ENCODE results near the gene CDC42BPB. TPM values are rescaled to one million over a fixed set of nuclear protein-coding genes. Genes with fewer than 3 reads are reported as not detected.

Gene CDC42BPB
- total RNA-seq, 1 donor from 2014 or later, result 187 TPM

GRCh38 chr14:103085106-103086091 is 28.1 kb upstream of the CDC42BPB start:
- H3K4me3 Mint-ChIP-seq (ENCODE audit: unreplicated experiment), result no peak overlapping the region
- DNase-seq (ENCODE audit: low spot score), result peak; percentile 57

GRCh38 chr14:103084021-103084919 is 26.9 kb upstream of the CDC42BPB start, which contains the start of gene LBHD2:
Gene LBHD2 (plus strand): TSS chr14:103084210. CDS start chr14:103086013, 1,803 bp downstream.
- TF ChIP-seq CTCF (IDR thresholded peaks at IDR 0.05; ENCODE audit: unreplicated experiment), result no peak
- no peak within 1 kb of the TSS for H3K4me3 Mint-ChIP-seq (ENCODE audit: unreplicated experiment)
- H3K36me3 Mint-ChIP-seq (ENCODE audit: low read depth, unreplicated experiment), result no peaks in the 10 kb centered on the region
- no peak within 1 kb of the TSS for H3K27ac Mint-ChIP-seq (ENCODE audit: unreplicated experiment)
- H3K9me3 Mint-ChIP-seq (ENCODE audit: unreplicated experiment), result no peaks in the 10 kb centered on the region
- H3K4me1 Mint-ChIP-seq (ENCODE audit: unreplicated experiment), result no peaks in the 10 kb centered on the region
- H3K27me3 Mint-ChIP-seq (ENCODE audit: unreplicated experiment), result peaks cover 5% of the 10 kb centered on the region
- peak; percentile 39 for DNase-seq (ENCODE audit: low spot score)

More at GRCh38 chr14:103085106-103086091, 28.1 kb upstream of the CDC42BPB start:
- Mint-ChIP-seq H3K4me1 (ENCODE audit: unreplicated experiment) (no peaks in the 10 kb centered on the region), H3K36me3 (ENCODE audit: low read depth, unreplicated experiment) (no peaks in the 10 kb centered on the region), H3K9me3 (ENCODE audit: unreplicated experiment) (no peaks in the 10 kb centered on the region), H3K27me3 (ENCODE audit: unreplicated experiment) (peaks cover 7% of the 10 kb centered on the region), H3K27ac (ENCODE audit: unreplicated experiment) (no peak overlapping the region)
- peak; percentile 57 for TF ChIP-seq CTCF (IDR thresholded peaks at IDR 0.05; ENCODE audit: unreplicated experiment)

- peaks cover 5% of the 10 kb centered on the region for H3K27me3 Mint-ChIP-seq (ENCODE audit: unreplicated experiment)
Observed at GRCh38 chr14:103081951-103082350, 24.6 kb upstream of the CDC42BPB start.

GRCh38 chr14:103078860-103079587 is 21.7 kb upstream of the CDC42BPB start:
- H3K36me3 Mint-ChIP-seq (ENCODE audit: low read depth, unreplicated experiment), result no peaks in the 10 kb centered on the region
- TF ChIP-seq CTCF (IDR thresholded peaks at IDR 0.05; ENCODE audit: unreplicated experiment), result no peak
- no peak overlapping the region for H3K4me3 Mint-ChIP-seq (ENCODE audit: unreplicated experiment)
- H3K27ac Mint-ChIP-seq (ENCODE audit: unreplicated experiment), result no peak overlapping the region
- H3K9me3 Mint-ChIP-seq (ENCODE audit: unreplicated experiment), result no peaks in the 10 kb centered on the region
- no peak for DNase-seq (ENCODE audit: low spot score)
- H3K4me1 Mint-ChIP-seq (ENCODE audit: unreplicated experiment), result no peaks in the 10 kb centered on the region
- peaks cover 4% of the 10 kb centered on the region for H3K27me3 Mint-ChIP-seq (ENCODE audit: unreplicated experiment)

More at GRCh38 chr14:103081951-103082350, 24.6 kb upstream of the CDC42BPB start:
- Mint-ChIP-seq H3K36me3 (ENCODE audit: low read depth, unreplicated experiment) (no peaks in the 10 kb centered on the region), H3K27ac (ENCODE audit: unreplicated experiment) (no peak overlapping the region), H3K9me3 (ENCODE audit: unreplicated experiment) (no peaks in the 10 kb centered on the region), H3K4me3 (ENCODE audit: unreplicated experiment) (no peak overlapping the region), H3K4me1 (ENCODE audit: unreplicated experiment) (no peaks in the 10 kb centered on the region)
- DNase-seq (ENCODE audit: low spot score), result no peak
- TF ChIP-seq CTCF (IDR thresholded peaks at IDR 0.05; ENCODE audit: unreplicated experiment), result no peak
